HCT116 (cell line): Measurements from ENCODE around the gene SLC7A5.

Source experiments
- ATF3 ChIP-seq: IDR thresholded peaks from 2 replicates; pipeline ENCODE4 v1.6.1; 2012
- CEBPB ChIP-seq: IDR thresholded peaks from 2 replicates; pipeline ENCODE4 v1.6.1; 2012; ENCODE audit warnings: low read depth
- CTCF ChIP-seq, 3 experiments: fragments of 200-600 bp in 1 of 3; sonication (generic) in 1 of 3; IDR thresholded peaks in 2 of 3; conservative IDR thresholded peaks in 1 of 3; 2 replicates each; pipeline ENCODE4 v1.5.1; 2012 to 2017; ENCODE audit warnings: low read depth in 2 of 3, low read length in 2 of 3, antibody characterized with exemption in 1 of 3, borderline replicate concordance in 1 of 3, control low read depth in 1 of 3, mild to moderate bottlenecking in 1 of 3, mixed read lengths in 1 of 3, mixed run types in 1 of 3, moderate library complexity in 1 of 3; ENCODE audit not compliant: insufficient read depth in 1 of 3
- ELF1 ChIP-seq: IDR thresholded peaks from 2 replicates; pipeline ENCODE4 v1.6.1; 2012; ENCODE audit warnings: low read depth, borderline replicate concordance
- EZH2 ChIP-seq: fragments of 200-600 bp; sonication (generic); IDR thresholded peaks from 2 replicates; pipeline ENCODE4 v1.6.1; 2017; ENCODE audit warnings: antibody characterized with exemption, mixed run types
- EZH2phosphoT487 ChIP-seq: fragments of 200-600 bp; IDR thresholded peaks from 2 replicates; pipeline ENCODE4 v1.6.1; 2018; ENCODE audit warnings: antibody characterized with exemption, borderline replicate concordance
- POLR2A ChIP-seq: IDR thresholded peaks from 2 replicates; pipeline ENCODE4 v1.7.0; 2011; ENCODE audit warnings: borderline replicate concordance; ENCODE audit not compliant: insufficient read depth, insufficient read length; ENCODE audit errors: extremely low read depth
- REST ChIP-seq: IDR thresholded peaks from 2 replicates; pipeline ENCODE4 v1.6.1; 2012; ENCODE audit warnings: low read depth
- TCF7L2 ChIP-seq: IDR thresholded peaks from 2 replicates; pipeline ENCODE4 v1.7.0; 2011; ENCODE audit warnings: borderline replicate concordance, inconsistent platforms; ENCODE audit not compliant: insufficient read depth, insufficient read length; ENCODE audit errors: extremely low read depth
- ZNF274 ChIP-seq: fragments of 200-500 bp; sonication (Bioruptor generic); IDR thresholded peaks from 2 replicates; pipeline ENCODE4 v1.6.1; 2014; ENCODE audit warnings: mild to moderate bottlenecking, low read depth, low read length, inconsistent platforms

GRCh38 chr16:87832741-87833502 is 36.4 kb downstream of the SLC7A5 start:
- TF ChIP-seq TCF7L2 (no peak), CTCF (IDR thresholded peaks at IDR 0.05 in 2 of 3, conservative IDR thresholded peaks at IDR 0.05 in 1 of 3; ENCODE audit: borderline replicate concordance in 1 of 3, insufficient read depth in 1 of 3, low read depth in 2 of 3, low read length in 2 of 3) (no peak), EZH2phosphoT487 (no peak), POLR2A (no peak), CEBPB (no peak), ELF1 (no peak), EZH2 (no peak), REST (no peak), ATF3 (no peak), ZNF274 (no peak)
